HG02798 (cell line): Measurements from ENCODE around the gene GOSR2.
"Not testable (repeated sequence)": the region's sequence is repeated elsewhere in the genome, so short reads cannot be mapped to it uniquely, and the experiment has no call there.

ENCODE experiments used
- ATAC-seq: cut with Tn5 transposase; IDR thresholded peaks from one replicate; pipeline ENCODE4 v1.9.1; 2021; ENCODE audit warnings: mild to moderate bottlenecking; ENCODE audit not compliant: unreplicated experiment, poor library complexity

The GOSR2 gene

GRCh38 chr17:46984892-46985291 is 61.9 kb downstream of the GOSR2 start:
- no peak for ATAC-seq

- no peak for ATAC-seq
These were observed 63.4 kb downstream of the GOSR2 start for GRCh38 chr17:46986366-46986765.

- not testable (repeated sequence) for ATAC-seq
These were observed 65.0 kb downstream of the GOSR2 start for GRCh38 chr17:46987927-46988326.

- ATAC-seq = no peak
These were observed 66.9 kb downstream of the GOSR2 start for GRCh38 chr17:46989637-46990431.

- no peak for ATAC-seq
These were observed 68.7 kb downstream of the GOSR2 start for GRCh38 chr17:46991617-46992016.
